HEK293 (cell line): ENCODE measurements around the gene LAMA2.

Experiments used
- CTCF ChIP-seq: fragments of 450-650 bp; formaldehyde crosslinking; IDR thresholded peaks from 2 replicates; pipeline ENCODE4 v1.5.1; 2016; ENCODE audit warnings: missing biosample characterization, missing genetic modification characterization
- REST ChIP-seq: fragments of 450-650 bp; formaldehyde crosslinking; IDR thresholded peaks from 2 replicates; pipeline ENCODE4 v1.5.1; 2016; ENCODE audit warnings: missing biosample characterization, missing genetic modification characterization
- SALL2 ChIP-seq: fragments of 450-650 bp; formaldehyde crosslinking; IDR thresholded peaks from 2 replicates; pipeline ENCODE4 v1.5.0; 2017; ENCODE audit warnings: missing biosample characterization, mild to moderate bottlenecking, missing genetic modification characterization, borderline replicate concordance
- TCF7L2 ChIP-seq: IDR thresholded peaks from 2 replicates; pipeline ENCODE4 v1.6.1; 2011; ENCODE audit warnings: low read depth, mild to moderate bottlenecking, inconsistent platforms, low read length, moderate library complexity, borderline replicate concordance
- YY2 ChIP-seq: fragments of 450-650 bp; formaldehyde crosslinking; IDR thresholded peaks from 2 replicates; pipeline ENCODE4 v1.5.1; 2016; ENCODE audit warnings: missing biosample characterization, missing genetic modification characterization
- ZBTB21 ChIP-seq: fragments of 450-650 bp; formaldehyde crosslinking; IDR thresholded peaks from 2 replicates; pipeline ENCODE4 v1.5.1; 2017; ENCODE audit warnings: missing biosample characterization, missing genetic modification characterization
- ZBTB49 ChIP-seq: fragments of 450-650 bp; formaldehyde crosslinking; IDR thresholded peaks from 2 replicates; pipeline ENCODE4 v1.5.1; 2016; ENCODE audit warnings: missing biosample characterization, missing genetic modification characterization, low read depth
- ZNF10 ChIP-seq: fragments of 450-650 bp; formaldehyde crosslinking; IDR thresholded peaks from 2 replicates; pipeline ENCODE4 v1.5.1; 2017; ENCODE audit warnings: missing biosample characterization, missing genetic modification characterization
- ZNF114 ChIP-seq: fragments of 450-650 bp; formaldehyde crosslinking; IDR thresholded peaks from 2 replicates; pipeline ENCODE4 v1.5.0; 2017; ENCODE audit warnings: missing biosample characterization, missing genetic modification characterization
- ZNF211 ChIP-seq: fragments of 450-650 bp; formaldehyde crosslinking; IDR thresholded peaks from 2 replicates; pipeline ENCODE4 v1.5.1; 2016; ENCODE audit warnings: low read depth, missing biosample characterization, missing genetic modification characterization
- ZNF701 ChIP-seq: fragments of 450-650 bp; formaldehyde crosslinking; IDR thresholded peaks from 2 replicates; pipeline ENCODE4 v1.5.1; 2016; ENCODE audit warnings: missing biosample characterization, missing genetic modification characterization
- ZNF777 ChIP-seq: fragments of 450-650 bp; formaldehyde crosslinking; IDR thresholded peaks from 2 replicates; pipeline ENCODE4 v1.5.1; 2017; ENCODE audit warnings: missing biosample characterization, missing genetic modification characterization, borderline replicate concordance
- ZNF785 ChIP-seq: fragments of 450-650 bp; formaldehyde crosslinking; IDR thresholded peaks from 2 replicates; pipeline ENCODE4 v1.5.1; 2016; ENCODE audit warnings: missing biosample characterization, missing genetic modification characterization
- ZSCAN16 ChIP-seq: fragments of 450-650 bp; formaldehyde crosslinking; IDR thresholded peaks from 2 replicates; pipeline ENCODE4 v1.5.1; 2016; ENCODE audit warnings: missing biosample characterization, missing genetic modification characterization

- TF ChIP-seq REST (tag by site-specific recombination) = no peak
- no peak for TF ChIP-seq YY2 (tag by site-specific recombination)
- TF ChIP-seq ZNF785 (tag by site-specific recombination) = no peak
- no peak for TF ChIP-seq ZNF777
- TF ChIP-seq CTCF (tag by site-specific recombination) = no peak
- TF ChIP-seq ZBTB21 (tag by site-specific recombination) = no peak
- no peak for TF ChIP-seq ZNF701 (tag by site-specific recombination)
- no peak for TF ChIP-seq ZNF114
- TF ChIP-seq ZBTB49 (tag by site-specific recombination) = no peak
- TF ChIP-seq TCF7L2 = peak; percentile 63; the same call in 1 of the 2 replicates
- no peak for TF ChIP-seq ZNF211 (tag by site-specific recombination)
- TF ChIP-seq ZNF10 (tag by site-specific recombination) = no peak
- TF ChIP-seq ZSCAN16 (tag by site-specific recombination) = no peak
- TF ChIP-seq SALL2 (tag by site-specific recombination) = no peak
Measured at GRCh38 chr6:129191235-129191634, 308.3 kb downstream of the LAMA2 start.
